GM23248 (cell line): Measurements from ENCODE around the gene MRPL32. TPM values are rescaled to one million over a fixed set of nuclear protein-coding genes. Genes with fewer than 3 reads are reported as not detected.

ENCODE experiments used
- DNase-seq: peaks from one replicate; pipeline ENCODE4 v3.0.0-alpha.2; 2015
- H2AFZ ChIP-seq: fragments of 200-600 bp; sonication (generic); 2 replicates; pipeline ENCODE4 v1.6.1; 2016; ENCODE audit warnings: antibody characterized with exemption
- H3F3A ChIP-seq: fragments of 200-600 bp; sonication (generic); 2 replicates; pipeline ENCODE4 v1.6.1; 2016; ENCODE audit warnings: mild to moderate bottlenecking, antibody characterized with exemption, mixed run types; ENCODE audit not compliant: insufficient read depth
- H3K27ac ChIP-seq: fragments of 200-600 bp; sonication (generic); 2 replicates; pipeline ENCODE4 v1.5.1; 2016; ENCODE audit warnings: mild to moderate bottlenecking
- H3K27me3 ChIP-seq: fragments of 200-600 bp; sonication (generic); replicated peaks from 2 replicates; pipeline ENCODE4 v1.6.1; 2016; ENCODE audit warnings: mild to moderate bottlenecking; ENCODE audit not compliant: insufficient read depth
- H3K36me3 ChIP-seq: fragments of 200-600 bp; sonication (generic); 2 replicates; pipeline ENCODE4 v1.6.1; 2016; ENCODE audit warnings: low read depth, mild to moderate bottlenecking
- H3K4me1 ChIP-seq: fragments of 200-600 bp; sonication (generic); 2 replicates; pipeline ENCODE4 v1.6.1; 2016; ENCODE audit warnings: mild to moderate bottlenecking; ENCODE audit not compliant: insufficient read depth
- H3K4me2 ChIP-seq: fragments of 200-600 bp; sonication (generic); one replicate; pipeline ENCODE4 v1.6.1; 2016; ENCODE audit warnings: mild to moderate bottlenecking; ENCODE audit not compliant: unreplicated experiment
- H3K4me3 ChIP-seq: fragments of 200-600 bp; sonication (generic); 2 replicates; pipeline ENCODE4 v1.5.1; 2016; ENCODE audit warnings: mild to moderate bottlenecking
- H3K79me2 ChIP-seq: fragments of 200-600 bp; sonication (generic); 2 replicates; pipeline ENCODE4 v1.6.1; 2016; ENCODE audit warnings: mild to moderate bottlenecking; ENCODE audit not compliant: insufficient read depth
- H3K9ac ChIP-seq: fragments of 200-600 bp; sonication (generic); 2 replicates; pipeline ENCODE4 v1.6.1; 2016; ENCODE audit warnings: mild to moderate bottlenecking
- H3K9me2 ChIP-seq: fragments of 200-600 bp; sonication (generic); 2 replicates; pipeline ENCODE4 v1.6.1; 2016; ENCODE audit warnings: mixed run types, mild to moderate bottlenecking, moderate library complexity; ENCODE audit not compliant: insufficient read depth
- H3K9me3 ChIP-seq: fragments of 200-600 bp; sonication (generic); one replicate; pipeline ENCODE4 v1.6.1; 2017; ENCODE audit warnings: low read depth
- H4K20me1 ChIP-seq: fragments of 200-600 bp; sonication (generic); 2 replicates; pipeline ENCODE4 v1.6.0; 2016; ENCODE audit not compliant: insufficient read depth
- EZH2 ChIP-seq: fragments of 200-600 bp; sonication (generic); IDR thresholded peaks from 2 replicates; pipeline ENCODE4 v1.6.1; 2018; ENCODE audit warnings: antibody characterized with exemption, mild to moderate bottlenecking; ENCODE audit not compliant: insufficient read depth, poor library complexity, severe bottlenecking
- EZH2phosphoT487 ChIP-seq: fragments of 200-600 bp; sonication (generic); IDR thresholded peaks from 2 replicates; pipeline ENCODE4 v1.6.1; 2018; ENCODE audit warnings: antibody characterized with exemption, moderate library complexity, mild to moderate bottlenecking, low read depth; ENCODE audit not compliant: insufficient read depth
- WGBS, 2 experiments: methylation state at CpG; one replicate each; pipeline ENCODE4 v1.1.6; 2015 to 2017; ENCODE audit warnings: low lambda C conversion rate in 2 of 2, low coverage in 1 of 2; ENCODE audit errors: missing lambda C conversion rate in 2 of 2; 5-methylcytosine and 5-hydroxymethylcytosine counted together
- in situ Hi-C: fragments of 300-500 bp; cut with MboI; formaldehyde crosslinking; loops from 2 replicates; pipeline ENCODE4 v1.15.0; 2020
- polyA plus RNA-seq: library from polyadenylated mRNA; unstranded; fragments of >200 nt; fragmentation: Nextera tagmentation; extraction: Ambion mirVana; gene quantifications from 2 replicates; pipeline ENCODE4 v1.2.1, GENCODE V29; 2016
- total RNA-seq: library from RNA; depleted of rRNA; stranded (reverse); fragments of >200 nt; shearing (Covaris generic); gene quantifications from 2 replicates; pipeline ENCODE4 v1.2.3, GENCODE V29; 2014

Gene MRPL32
- total and polyA plus RNA-seq, 2 experiments from 2014 or later, result 45.3 to 76.3 TPM

DNA sequence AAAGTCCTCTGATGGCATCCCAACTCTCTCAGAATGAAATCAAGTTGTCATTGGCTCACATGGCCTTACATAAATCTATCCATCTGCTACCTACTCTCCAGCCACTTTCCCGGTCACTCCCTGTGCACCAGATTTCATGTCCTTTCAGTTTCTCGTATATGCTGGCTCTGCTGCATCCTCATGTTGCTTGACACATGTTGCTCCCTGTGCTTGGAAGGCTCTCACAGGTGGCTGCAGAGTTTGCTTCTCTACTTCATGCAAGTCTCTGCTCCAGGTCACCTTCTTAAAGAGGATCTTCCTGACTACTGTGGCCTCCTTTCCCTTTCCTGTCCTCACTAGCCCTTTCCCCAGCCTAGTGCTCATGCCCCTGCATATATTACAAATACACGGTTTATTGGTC, 48.3 kb downstream of the MRPL32 start:
- no peak overlapping the region for H3K4me2 ChIP-seq
- H2AFZ ChIP-seq, result no peak overlapping the region
- no peaks in the 10 kb centered on the region for H3K4me1 ChIP-seq
- H3K4me3 ChIP-seq, result no peak overlapping the region
- TF ChIP-seq EZH2, result no peak
- TF ChIP-seq EZH2phosphoT487, result no peak
- H3K27me3 ChIP-seq, result no peaks in the 10 kb centered on the region
- no peaks in the 10 kb centered on the region for H3K79me2 ChIP-seq
- no peaks in the 10 kb centered on the region for H3K36me3 ChIP-seq
- no peaks in the 10 kb centered on the region for H4K20me1 ChIP-seq
- H3K9me2 ChIP-seq, result no peaks in the 10 kb centered on the region
- 75 to 81% methylated on average over 3 of the region's 3 CpGs for WGBS, 2 experiments
- DNase-seq, result no peak
- H3K27ac ChIP-seq, result no peak overlapping the region
- H3K9ac ChIP-seq, result no peak overlapping the region
- no peaks in the 10 kb centered on the region for H3F3A ChIP-seq
- in situ Hi-C loops, result no loop called here
- no peaks in the 10 kb centered on the region for H3K9me3 ChIP-seq

DNA sequence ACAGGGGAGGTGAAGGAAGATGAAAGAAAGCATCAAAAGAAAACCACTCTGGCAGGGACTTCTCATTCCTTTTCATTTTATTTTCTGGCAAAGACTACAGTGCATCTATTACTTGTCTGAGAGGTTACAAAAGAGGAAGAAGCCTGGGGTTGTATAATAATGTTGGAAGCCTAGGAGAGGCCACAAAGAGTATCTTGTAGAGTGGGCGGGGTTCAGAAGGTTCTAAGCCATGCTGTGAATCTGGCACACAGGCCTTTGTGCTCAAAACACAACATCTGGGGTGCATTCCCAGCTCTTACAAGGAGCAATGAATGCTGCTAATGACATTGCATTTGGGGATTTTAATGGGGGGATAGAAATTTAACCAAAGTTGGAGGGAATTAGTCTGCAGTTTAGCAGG, 49.4 kb downstream of the MRPL32 start:
- Histone ChIP-seq H3K36me3 (no peaks in the 10 kb centered on the region), H3K9me2 (no peaks in the 10 kb centered on the region), H4K20me1 (no peaks in the 10 kb centered on the region), H3K4me1 (no peaks in the 10 kb centered on the region), H2AFZ (no peak overlapping the region), H3K9me3 (no peaks in the 10 kb centered on the region), H3K27me3 (no peaks in the 10 kb centered on the region), H3K79me2 (no peaks in the 10 kb centered on the region), H3K9ac (no peak overlapping the region), H3K4me3 (no peak overlapping the region), H3K27ac (no peak overlapping the region), H3F3A (no peaks in the 10 kb centered on the region), H3K4me2 (no peak overlapping the region)
- in situ Hi-C loops, result no loop called here
- DNase-seq, result no peak
- WGBS, 2 experiments, result 91 to 92% methylated on average over 1 of the region's 1 CpG
- TF ChIP-seq EZH2phosphoT487, result no peak
- no peak for TF ChIP-seq EZH2

DNA sequence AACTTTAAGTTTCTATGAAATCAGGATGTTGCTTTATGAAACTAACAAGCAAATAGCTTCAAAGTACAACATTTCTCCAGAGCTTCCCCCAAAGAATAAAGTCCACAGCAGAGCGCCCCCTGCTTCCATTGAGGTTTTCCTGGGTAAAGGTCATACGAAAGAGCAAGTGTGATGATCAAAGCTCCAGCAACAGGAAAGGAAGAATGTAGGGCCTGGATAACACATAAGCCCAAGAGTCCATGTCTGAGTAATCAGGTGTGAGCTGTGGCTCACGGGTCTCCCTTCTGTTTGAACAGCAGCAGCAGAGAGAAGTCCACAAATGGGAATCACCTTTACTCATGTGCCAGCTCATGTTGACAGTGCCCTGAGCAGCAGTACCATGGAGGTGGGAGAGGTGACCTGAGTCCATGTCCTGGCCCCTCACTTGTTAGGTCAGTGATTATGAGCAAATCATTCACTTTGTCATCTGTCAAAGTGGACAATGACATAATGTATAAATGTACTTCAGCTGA, 50.5 kb downstream of the MRPL32 start:
- no peaks in the 10 kb centered on the region for H3K79me2 ChIP-seq
- TF ChIP-seq EZH2phosphoT487, result no peak
- no peak for TF ChIP-seq EZH2

DNA sequence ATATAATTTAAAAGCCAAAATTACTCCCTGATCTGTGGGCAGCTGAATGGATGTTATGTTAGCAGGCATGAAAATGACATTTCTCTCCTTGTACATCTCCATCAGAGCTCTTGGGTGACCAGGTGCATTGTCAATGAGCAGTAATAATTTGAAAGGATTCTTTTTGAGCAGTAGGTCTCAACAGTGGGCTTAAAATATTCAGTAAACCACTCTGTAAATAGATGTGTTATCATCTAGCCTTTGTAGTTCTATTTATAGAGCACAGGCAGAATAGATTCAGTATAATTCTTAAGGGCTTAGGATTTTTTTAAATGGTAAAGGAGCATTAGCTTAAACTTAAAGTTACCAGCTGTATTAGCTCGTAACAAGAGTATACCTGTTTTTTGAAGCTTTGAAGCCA, 52.0 kb downstream of the MRPL32 start:
- no peak overlapping the region for H3K27ac ChIP-seq
- H3K9me3 ChIP-seq, result no peaks in the 10 kb centered on the region
- no peaks in the 10 kb centered on the region for H4K20me1 ChIP-seq
- 85 to 86% methylated on average over 1 of the region's 1 CpG for WGBS, 2 experiments
- H3K4me3 ChIP-seq, result no peak overlapping the region
- H3K27me3 ChIP-seq, result no peaks in the 10 kb centered on the region
- H3K4me1 ChIP-seq, result no peaks in the 10 kb centered on the region
- in situ Hi-C loops, result no loop called here
- no peaks in the 10 kb centered on the region for H3F3A ChIP-seq
- no peak for DNase-seq
- H3K9me2 ChIP-seq, result no peaks in the 10 kb centered on the region
- no peaks in the 10 kb centered on the region for H3K79me2 ChIP-seq
- no peak overlapping the region for H3K4me2 ChIP-seq
- H2AFZ ChIP-seq, result no peak overlapping the region
- no peak for TF ChIP-seq EZH2phosphoT487
- no peak for TF ChIP-seq EZH2
- no peaks in the 10 kb centered on the region for H3K36me3 ChIP-seq
- H3K9ac ChIP-seq, result no peak overlapping the region

More for the DNA sequence above, 50.5 kb downstream of the MRPL32 start:
- no peak for DNase-seq
- H4K20me1 ChIP-seq, result no peaks in the 10 kb centered on the region
- H2AFZ ChIP-seq, result no peak overlapping the region
- WGBS, 2 experiments, result 73 to 78% methylated on average over 3 of the region's 3 CpGs
- no peak overlapping the region for H3K27ac ChIP-seq
- no peak overlapping the region for H3K4me2 ChIP-seq
- H3K9ac ChIP-seq, result no peak overlapping the region
- H3F3A ChIP-seq, result no peaks in the 10 kb centered on the region
- H3K9me2 ChIP-seq, result no peaks in the 10 kb centered on the region
- in situ Hi-C loops, result no loop called here
- H3K36me3 ChIP-seq, result no peaks in the 10 kb centered on the region
- H3K9me3 ChIP-seq, result no peaks in the 10 kb centered on the region
- no peaks in the 10 kb centered on the region for H3K4me1 ChIP-seq
- no peak overlapping the region for H3K4me3 ChIP-seq
- H3K27me3 ChIP-seq, result no peaks in the 10 kb centered on the region

DNA sequence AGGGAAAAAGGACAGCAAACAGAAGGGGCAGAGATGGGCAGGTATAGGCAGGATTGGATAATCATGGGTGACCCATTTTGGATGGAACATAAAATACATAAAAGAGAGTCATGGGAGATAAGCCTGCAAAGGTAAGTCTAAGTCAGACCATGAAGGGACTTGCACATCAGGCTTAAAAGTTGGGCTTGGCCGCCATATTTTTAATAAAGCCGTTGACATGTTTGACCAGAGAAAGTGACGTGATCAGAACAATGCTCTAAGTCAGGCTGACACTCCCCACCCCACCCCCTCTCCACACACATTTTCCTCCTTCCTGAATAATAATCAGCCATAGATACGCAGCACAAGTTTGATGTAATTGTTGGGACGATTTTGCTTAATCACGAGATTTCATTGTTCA, 54.0 kb downstream of the MRPL32 start:
- Histone ChIP-seq H3K9me3 (no peaks in the 10 kb centered on the region), H3F3A (no peaks in the 10 kb centered on the region), H3K79me2 (no peaks in the 10 kb centered on the region), H3K9ac (no peak overlapping the region), H3K4me3 (no peak overlapping the region), H3K27ac (no peak overlapping the region), H3K4me1 (no peaks in the 10 kb centered on the region), H3K36me3 (no peaks in the 10 kb centered on the region), H2AFZ (no peak overlapping the region), H3K9me2 (no peaks in the 10 kb centered on the region), H3K27me3 (no peaks in the 10 kb centered on the region), H4K20me1 (no peaks in the 10 kb centered on the region), H3K4me2 (no peak overlapping the region)
- DNase-seq, result no peak
- in situ Hi-C loops, result no loop called here
- 86 to 90% methylated on average over 6 of the region's 6 CpGs for WGBS, 2 experiments
- TF ChIP-seq EZH2 (no peak), EZH2phosphoT487 (no peak)
